ENCODE data around the gene AAGAB.
"Not testable (repeated sequence)": the region's sequence is repeated elsewhere in the genome, so short reads cannot be mapped to it uniquely, and the experiment has no call there.

AAGAB gene

GRCh38 chr15:67156834-67157233 is 97.6 kb downstream of the AAGAB start:
- no peak for TF ChIP-seq CTCF (IDR thresholded peaks at IDR 0.05; ENCODE audit: low read depth, low read length)
- no peak overlapping the region for H3K4me3 ChIP-seq (ENCODE audit: low read depth, low read length)
- no peak for DNase-seq (ENCODE audit: low read depth, low spot score)
- in situ Hi-C loops (cut with HindIII; ENCODE audit: low sequenced_read_pairs) = no loop called here

GRCh38 chr15:67156426-67156825 is 98.0 kb downstream of the AAGAB start:
- no peak for DNase-seq (ENCODE audit: low read depth, low spot score)
- no peak overlapping the region for H3K4me3 ChIP-seq (ENCODE audit: low read depth, low read length)
- no peak for TF ChIP-seq CTCF (IDR thresholded peaks at IDR 0.05; ENCODE audit: low read depth, low read length)
- in situ Hi-C loops (cut with HindIII; ENCODE audit: low sequenced_read_pairs) = no loop called here

- no peak for TF ChIP-seq CTCF (IDR thresholded peaks at IDR 0.05; ENCODE audit: low read depth, low read length)
- in situ Hi-C loops (cut with HindIII; ENCODE audit: low sequenced_read_pairs) = no loop called here
- H3K4me3 ChIP-seq (ENCODE audit: low read depth, low read length) = no peak overlapping the region
- DNase-seq (ENCODE audit: low read depth, low spot score) = no peak
Observed at GRCh38 chr15:67154249-67154648, 100.2 kb downstream of the AAGAB start.

- H3K4me3 ChIP-seq (ENCODE audit: low read depth, low read length); DNase-seq (ENCODE audit: low read depth, low spot score); in situ Hi-C loops (cut with HindIII; ENCODE audit: low sequenced_read_pairs): not testable (repeated sequence)
Observed at GRCh38 chr15:67153044-67153443, 101.4 kb downstream of the AAGAB start.

GRCh38 chr15:67152429-67152828 is 102.0 kb downstream of the AAGAB start:
- no peak for TF ChIP-seq CTCF (IDR thresholded peaks at IDR 0.05; ENCODE audit: low read depth, low read length)
- H3K4me3 ChIP-seq (ENCODE audit: low read depth, low read length) = no peak overlapping the region
- no peak for DNase-seq (ENCODE audit: low read depth, low spot score)
- in situ Hi-C loops (cut with HindIII; ENCODE audit: low sequenced_read_pairs) = no loop called here
